HepG2 (cell line): ENCODE measurements around the gene DCAF4. TPM values are rescaled to one million over a fixed set of nuclear protein-coding genes. Genes with fewer than 3 reads are reported as not detected.

Experiments
- ELF3 ChIP-seq: IDR thresholded peaks from 2 replicates; pipeline ENCODE4 v1.6.1; 2016; ENCODE audit warnings: missing genetic modification reagents, missing compliant biosample characterization
- MIER2 ChIP-seq: IDR thresholded peaks from 2 replicates; pipeline ENCODE4 v1.6.1; 2016; ENCODE audit warnings: missing biosample characterization, missing genetic modification reagents
- MIXL1 ChIP-seq: IDR thresholded peaks from 2 replicates; pipeline ENCODE4 v1.6.1; 2016
- NAIF1 ChIP-seq: sonication (generic); formaldehyde crosslinking; IDR thresholded peaks from 2 replicates; pipeline ENCODE4 v1.5.0; 2020; ENCODE audit warnings: mild to moderate bottlenecking, missing genetic modification reagents, borderline replicate concordance
- NKX3-1 ChIP-seq: sonication (generic); formaldehyde crosslinking; IDR thresholded peaks from 2 replicates; pipeline ENCODE4 v1.5.0; 2020; ENCODE audit warnings: missing genetic modification reagents
- RARA ChIP-seq: IDR thresholded peaks from 2 replicates; pipeline ENCODE4 v1.6.1; 2016; ENCODE audit warnings: missing genetic modification reagents, missing compliant biosample characterization
- TEAD3 ChIP-seq: optimal IDR thresholded peaks from 2 replicates; pipeline ENCODE3; 2016; ENCODE audit warnings: borderline replicate concordance
- ZFP1 ChIP-seq: IDR thresholded peaks from 2 replicates; pipeline ENCODE4 v1.6.1; 2016
- polyA plus RNA-seq, 8 experiments: library from polyadenylated mRNA; depleted of rRNA in 3 of 8; stranded (reverse) in 7 of 8; unstranded in 1 of 8; fragments of >200 nt; fragmentation: Illumina TruSeq in 4 of 8; extraction: Trizol in 4 of 8; gene quantifications; 2 replicates each; pipeline versions ENCODE4 v1.2.1 to v1.2.3, GENCODE V29; 2011 to 2016; ENCODE audit warnings: low read depth in 4 of 8, missing spikeins in 1 of 8, mixed read lengths in 1 of 8; ENCODE audit not compliant: insufficient read depth in 1 of 8
- total RNA-seq, 5 experiments: library from RNA; depleted of rRNA; stranded (reverse); fragments of >200 nt; fragmentation: Illumina TruSeq; extraction: Trizol; gene quantifications; 2 replicates each; pipeline ENCODE4 v1.2.3, GENCODE V29; 2016; ENCODE audit warnings: low read depth in 1 of 5
- TF ChIP-seq, protein P1 (sequence below): sonication (generic); formaldehyde crosslinking; IDR thresholded peaks from 2 replicates; pipeline ENCODE4 v1.4.0; 2020; ENCODE audit warnings: missing genetic modification reagents
- TF ChIP-seq, protein P2 (sequence below): sonication (generic); formaldehyde crosslinking; IDR thresholded peaks from 2 replicates; pipeline ENCODE4 v1.4.0; 2020; ENCODE audit warnings: mild to moderate bottlenecking, low read depth, missing genetic modification reagents
- TF ChIP-seq, protein P3 (sequence below): IDR thresholded peaks from 2 replicates; pipeline ENCODE4 v1.6.1; 2016; ENCODE audit warnings: mild to moderate bottlenecking
- TF ChIP-seq, protein P4 (sequence below): sonication (generic); formaldehyde crosslinking; IDR thresholded peaks from 2 replicates; pipeline ENCODE4 v1.5.0; 2020; ENCODE audit warnings: missing genetic modification reagents
- TF ChIP-seq, protein P5 (sequence below): sonication (generic); IDR thresholded peaks from 2 replicates; pipeline ENCODE4 v1.6.1; 2016; ENCODE audit warnings: low read depth, borderline replicate concordance
- TF ChIP-seq, protein P6 (sequence below): sonication (generic); formaldehyde crosslinking; IDR thresholded peaks from 2 replicates; pipeline ENCODE4 v1.5.1; 2020; ENCODE audit warnings: mild to moderate bottlenecking, missing genetic modification reagents, moderate library complexity
- TF ChIP-seq, protein P7 (sequence below): sonication (generic); formaldehyde crosslinking; IDR thresholded peaks from 2 replicates; pipeline ENCODE4 v1.4.0; 2020; ENCODE audit warnings: low read depth, mild to moderate bottlenecking, missing genetic modification reagents

DCAF4 gene
- total and polyA plus RNA-seq, 2 of the 13 experiments (the other 11 are each of a cell fraction or from before 2014, with no cell fraction given), result 18.8 to 21.1 TPM

DNA sequence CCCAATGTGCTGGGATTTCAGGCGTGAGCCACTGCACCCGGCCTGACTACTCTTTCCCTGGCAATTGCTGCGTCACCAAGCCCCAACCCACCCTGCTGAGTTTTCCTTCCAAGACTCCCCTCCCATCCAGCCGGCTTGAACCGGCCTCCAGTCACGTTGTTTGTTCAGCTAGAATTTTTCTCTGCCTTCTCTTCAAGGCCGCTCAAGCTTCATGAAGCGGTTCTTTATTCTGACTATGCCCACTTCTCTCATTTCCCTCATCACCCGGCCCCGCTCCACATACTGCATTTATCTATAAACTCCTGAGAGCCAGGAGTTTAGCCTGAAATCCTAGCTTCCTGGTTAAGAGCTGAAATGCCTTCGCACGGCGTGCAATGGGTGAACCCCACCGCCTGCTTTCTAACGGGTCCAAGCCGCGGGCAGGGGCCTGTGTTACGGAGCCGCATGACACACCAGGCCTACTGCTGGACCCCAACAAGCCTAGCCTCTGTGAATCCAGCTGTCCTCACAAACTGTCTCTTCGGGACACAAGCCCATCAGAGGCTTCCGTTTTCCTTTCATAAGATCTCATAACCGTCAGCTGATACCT is 999 bp upstream of the DCAF4 start (continued):
- TF ChIP-seq RARA (CRISPR knock-in tag), result 0 out of 2 replicates have a peak, but pooled peaks have one; percentile 22
- TF ChIP-seq MIER2, result 0 out of 2 replicates have a peak, but pooled peaks have one; percentile 40
- TF ChIP-seq, protein P1, sequence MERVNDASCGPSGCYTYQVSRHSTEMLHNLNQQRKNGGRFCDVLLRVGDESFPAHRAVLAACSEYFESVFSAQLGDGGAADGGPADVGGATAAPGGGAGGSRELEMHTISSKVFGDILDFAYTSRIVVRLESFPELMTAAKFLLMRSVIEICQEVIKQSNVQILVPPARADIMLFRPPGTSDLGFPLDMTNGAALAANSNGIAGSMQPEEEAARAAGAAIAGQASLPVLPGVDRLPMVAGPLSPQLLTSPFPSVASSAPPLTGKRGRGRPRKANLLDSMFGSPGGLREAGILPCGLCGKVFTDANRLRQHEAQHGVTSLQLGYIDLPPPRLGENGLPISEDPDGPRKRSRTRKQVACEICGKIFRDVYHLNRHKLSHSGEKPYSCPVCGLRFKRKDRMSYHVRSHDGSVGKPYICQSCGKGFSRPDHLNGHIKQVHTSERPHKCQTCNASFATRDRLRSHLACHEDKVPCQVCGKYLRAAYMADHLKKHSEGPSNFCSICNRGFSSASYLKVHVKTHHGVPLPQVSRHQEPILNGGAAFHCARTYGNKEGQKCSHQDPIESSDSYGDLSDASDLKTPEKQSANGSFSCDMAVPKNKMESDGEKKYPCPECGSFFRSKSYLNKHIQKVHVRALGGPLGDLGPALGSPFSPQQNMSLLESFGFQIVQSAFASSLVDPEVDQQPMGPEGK (CRISPR knock-in tag), result 0 out of 2 replicates have a peak, but pooled peaks have one; percentile 15
- 0 out of 2 replicates have a peak, but pooled peaks have one; percentile 26 for TF ChIP-seq ELF3 (CRISPR knock-in tag)
- TF ChIP-seq MIXL1 (CRISPR knock-in tag), result 0 out of 2 replicates have a peak, but pooled peaks have one; percentile 11
- 0 out of 2 replicates have a peak, but pooled peaks have one; percentile 16 for TF ChIP-seq ZFP1 (CRISPR knock-in tag)
- TF ChIP-seq, protein P2, sequence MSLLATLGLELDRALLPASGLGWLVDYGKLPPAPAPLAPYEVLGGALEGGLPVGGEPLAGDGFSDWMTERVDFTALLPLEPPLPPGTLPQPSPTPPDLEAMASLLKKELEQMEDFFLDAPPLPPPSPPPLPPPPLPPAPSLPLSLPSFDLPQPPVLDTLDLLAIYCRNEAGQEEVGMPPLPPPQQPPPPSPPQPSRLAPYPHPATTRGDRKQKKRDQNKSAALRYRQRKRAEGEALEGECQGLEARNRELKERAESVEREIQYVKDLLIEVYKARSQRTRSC, result no peak
- TF ChIP-seq, protein P3, sequence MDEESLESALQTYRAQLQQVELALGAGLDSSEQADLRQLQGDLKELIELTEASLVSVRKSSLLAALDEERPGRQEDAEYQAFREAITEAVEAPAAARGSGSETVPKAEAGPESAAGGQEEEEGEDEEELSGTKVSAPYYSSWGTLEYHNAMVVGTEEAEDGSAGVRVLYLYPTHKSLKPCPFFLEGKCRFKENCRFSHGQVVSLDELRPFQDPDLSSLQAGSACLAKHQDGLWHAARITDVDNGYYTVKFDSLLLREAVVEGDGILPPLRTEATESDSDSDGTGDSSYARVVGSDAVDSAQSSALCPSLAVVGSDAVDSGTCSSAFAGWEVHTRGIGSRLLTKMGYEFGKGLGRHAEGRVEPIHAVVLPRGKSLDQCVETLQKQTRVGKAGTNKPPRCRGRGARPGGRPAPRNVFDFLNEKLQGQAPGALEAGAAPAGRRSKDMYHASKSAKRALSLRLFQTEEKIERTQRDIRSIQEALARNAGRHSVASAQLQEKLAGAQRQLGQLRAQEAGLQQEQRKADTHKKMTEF (CRISPR knock-in tag), result 0 out of 2 replicates have a peak, but pooled peaks have one; percentile 18
- TF ChIP-seq, protein P4, sequence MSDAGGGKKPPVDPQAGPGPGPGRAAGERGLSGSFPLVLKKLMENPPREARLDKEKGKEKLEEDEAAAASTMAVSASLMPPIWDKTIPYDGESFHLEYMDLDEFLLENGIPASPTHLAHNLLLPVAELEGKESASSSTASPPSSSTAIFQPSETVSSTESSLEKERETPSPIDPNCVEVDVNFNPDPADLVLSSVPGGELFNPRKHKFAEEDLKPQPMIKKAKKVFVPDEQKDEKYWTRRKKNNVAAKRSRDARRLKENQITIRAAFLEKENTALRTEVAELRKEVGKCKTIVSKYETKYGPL, result no peak
- TF ChIP-seq, protein P5, sequence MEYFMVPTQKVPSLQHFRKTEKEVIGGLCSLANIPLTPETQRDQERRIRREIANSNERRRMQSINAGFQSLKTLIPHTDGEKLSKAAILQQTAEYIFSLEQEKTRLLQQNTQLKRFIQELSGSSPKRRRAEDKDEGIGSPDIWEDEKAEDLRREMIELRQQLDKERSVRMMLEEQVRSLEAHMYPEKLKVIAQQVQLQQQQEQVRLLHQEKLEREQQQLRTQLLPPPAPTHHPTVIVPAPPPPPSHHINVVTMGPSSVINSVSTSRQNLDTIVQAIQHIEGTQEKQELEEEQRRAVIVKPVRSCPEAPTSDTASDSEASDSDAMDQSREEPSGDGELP, result 0 out of 2 replicates have a peak, but pooled peaks have one; percentile 18
- peak; percentile 8 for TF ChIP-seq TEAD3 (CRISPR knock-in tag)
- peak; percentile 51; the same call in 1 of the 2 replicates for TF ChIP-seq NKX3-1 (CRISPR knock-in tag)
- no peak for TF ChIP-seq NAIF1 (CRISPR knock-in tag)
- TF ChIP-seq, protein P6, sequence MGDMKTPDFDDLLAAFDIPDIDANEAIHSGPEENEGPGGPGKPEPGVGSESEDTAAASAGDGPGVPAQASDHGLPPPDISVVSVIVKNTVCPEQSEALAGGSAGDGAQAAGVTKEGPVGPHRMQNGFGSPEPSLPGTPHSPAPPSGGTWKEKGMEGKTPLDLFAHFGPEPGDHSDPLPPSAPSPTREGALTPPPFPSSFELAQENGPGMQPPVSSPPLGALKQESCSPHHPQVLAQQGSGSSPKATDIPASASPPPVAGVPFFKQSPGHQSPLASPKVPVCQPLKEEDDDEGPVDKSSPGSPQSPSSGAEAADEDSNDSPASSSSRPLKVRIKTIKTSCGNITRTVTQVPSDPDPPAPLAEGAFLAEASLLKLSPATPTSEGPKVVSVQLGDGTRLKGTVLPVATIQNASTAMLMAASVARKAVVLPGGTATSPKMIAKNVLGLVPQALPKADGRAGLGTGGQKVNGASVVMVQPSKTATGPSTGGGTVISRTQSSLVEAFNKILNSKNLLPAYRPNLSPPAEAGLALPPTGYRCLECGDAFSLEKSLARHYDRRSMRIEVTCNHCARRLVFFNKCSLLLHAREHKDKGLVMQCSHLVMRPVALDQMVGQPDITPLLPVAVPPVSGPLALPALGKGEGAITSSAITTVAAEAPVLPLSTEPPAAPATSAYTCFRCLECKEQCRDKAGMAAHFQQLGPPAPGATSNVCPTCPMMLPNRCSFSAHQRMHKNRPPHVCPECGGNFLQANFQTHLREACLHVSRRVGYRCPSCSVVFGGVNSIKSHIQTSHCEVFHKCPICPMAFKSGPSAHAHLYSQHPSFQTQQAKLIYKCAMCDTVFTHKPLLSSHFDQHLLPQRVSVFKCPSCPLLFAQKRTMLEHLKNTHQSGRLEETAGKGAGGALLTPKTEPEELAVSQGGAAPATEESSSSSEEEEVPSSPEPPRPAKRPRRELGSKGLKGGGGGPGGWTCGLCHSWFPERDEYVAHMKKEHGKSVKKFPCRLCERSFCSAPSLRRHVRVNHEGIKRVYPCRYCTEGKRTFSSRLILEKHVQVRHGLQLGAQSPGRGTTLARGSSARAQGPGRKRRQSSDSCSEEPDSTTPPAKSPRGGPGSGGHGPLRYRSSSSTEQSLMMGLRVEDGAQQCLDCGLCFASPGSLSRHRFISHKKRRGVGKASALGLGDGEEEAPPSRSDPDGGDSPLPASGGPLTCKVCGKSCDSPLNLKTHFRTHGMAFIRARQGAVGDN, result peak; percentile 74
- TF ChIP-seq, protein P7, sequence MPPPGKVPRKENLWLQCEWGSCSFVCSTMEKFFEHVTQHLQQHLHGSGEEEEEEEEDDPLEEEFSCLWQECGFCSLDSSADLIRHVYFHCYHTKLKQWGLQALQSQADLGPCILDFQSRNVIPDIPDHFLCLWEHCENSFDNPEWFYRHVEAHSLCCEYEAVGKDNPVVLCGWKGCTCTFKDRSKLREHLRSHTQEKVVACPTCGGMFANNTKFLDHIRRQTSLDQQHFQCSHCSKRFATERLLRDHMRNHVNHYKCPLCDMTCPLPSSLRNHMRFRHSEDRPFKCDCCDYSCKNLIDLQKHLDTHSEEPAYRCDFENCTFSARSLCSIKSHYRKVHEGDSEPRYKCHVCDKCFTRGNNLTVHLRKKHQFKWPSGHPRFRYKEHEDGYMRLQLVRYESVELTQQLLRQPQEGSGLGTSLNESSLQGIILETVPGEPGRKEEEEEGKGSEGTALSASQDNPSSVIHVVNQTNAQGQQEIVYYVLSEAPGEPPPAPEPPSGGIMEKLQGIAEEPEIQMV (CRISPR knock-in tag), result peak; percentile 95
